GM19397 (cell line): ENCODE data around the gene ANXA3.

Experiments
- ATAC-seq: cut with Tn5 transposase; IDR thresholded peaks from one replicate; pipeline ENCODE4 v1.9.1; 2021; ENCODE audit warnings: mild to moderate bottlenecking, moderate library complexity; ENCODE audit not compliant: unreplicated experiment

The ANXA3 gene

GRCh38 chr4:78638337-78639172 is 87.0 kb downstream of the ANXA3 start:
- peak; percentile 81 for ATAC-seq

GRCh38 chr4:78640714-78641113 is 89.1 kb downstream of the ANXA3 start:
- ATAC-seq = no peak

- ATAC-seq = no peak
Measured at GRCh38 chr4:78642934-78643333, 91.4 kb downstream of the ANXA3 start.

- no peak for ATAC-seq
Measured at GRCh38 chr4:78644063-78644691, 92.6 kb downstream of the ANXA3 start.

GRCh38 chr4:78644744-78645330 is 93.3 kb downstream of the ANXA3 start:
- peak; percentile 86 for ATAC-seq

GRCh38 chr4:78645853-78646757 is 94.5 kb downstream of the ANXA3 start:
- ATAC-seq = no peak

GRCh38 chr4:78647272-78647671 is 95.7 kb downstream of the ANXA3 start:
- ATAC-seq = no peak

GRCh38 chr4:78648640-78649363 is 97.2 kb downstream of the ANXA3 start:
- ATAC-seq = no peak

- no peak for ATAC-seq
Measured at GRCh38 chr4:78650106-78651024, 98.8 kb downstream of the ANXA3 start.

GRCh38 chr4:78651250-78651860 is 99.8 kb downstream of the ANXA3 start:
- no peak for ATAC-seq

- no peak for ATAC-seq
Measured at GRCh38 chr4:78652282-78652876, 100.8 kb downstream of the ANXA3 start.

GRCh38 chr4:78653655-78654054 is 102.1 kb downstream of the ANXA3 start:
- ATAC-seq = no peak

- ATAC-seq = no peak
Measured at GRCh38 chr4:78654807-78655206, 103.2 kb downstream of the ANXA3 start.

GRCh38 chr4:78656968-78657445 is 105.4 kb downstream of the ANXA3 start:
- no peak for ATAC-seq

GRCh38 chr4:78659264-78659663 is 107.7 kb downstream of the ANXA3 start:
- no peak for ATAC-seq

- no peak for ATAC-seq
Measured at GRCh38 chr4:78659665-78660064, 108.1 kb downstream of the ANXA3 start.
